ENCODE measurements around the gene MOK.

Gene MOK

GRCh38 chr14:102236026-102236425, 68.9 kb downstream of the MOK start:
- H3K36me3 ChIP-seq (ENCODE audit: insufficient read depth): no peaks in the 10 kb centered on the region
- H3K27ac ChIP-seq: no peak overlapping the region
- H3K4me3 ChIP-seq (IDR thresholded peaks at IDR 0.05; ENCODE audit: insufficient read depth, low read depth, low read length): no peak overlapping the region
- no peaks in the 10 kb centered on the region for H4K20me1 ChIP-seq (ENCODE audit: insufficient read depth)
- H3K9ac ChIP-seq: no peak overlapping the region
- TF ChIP-seq, protein P1, sequence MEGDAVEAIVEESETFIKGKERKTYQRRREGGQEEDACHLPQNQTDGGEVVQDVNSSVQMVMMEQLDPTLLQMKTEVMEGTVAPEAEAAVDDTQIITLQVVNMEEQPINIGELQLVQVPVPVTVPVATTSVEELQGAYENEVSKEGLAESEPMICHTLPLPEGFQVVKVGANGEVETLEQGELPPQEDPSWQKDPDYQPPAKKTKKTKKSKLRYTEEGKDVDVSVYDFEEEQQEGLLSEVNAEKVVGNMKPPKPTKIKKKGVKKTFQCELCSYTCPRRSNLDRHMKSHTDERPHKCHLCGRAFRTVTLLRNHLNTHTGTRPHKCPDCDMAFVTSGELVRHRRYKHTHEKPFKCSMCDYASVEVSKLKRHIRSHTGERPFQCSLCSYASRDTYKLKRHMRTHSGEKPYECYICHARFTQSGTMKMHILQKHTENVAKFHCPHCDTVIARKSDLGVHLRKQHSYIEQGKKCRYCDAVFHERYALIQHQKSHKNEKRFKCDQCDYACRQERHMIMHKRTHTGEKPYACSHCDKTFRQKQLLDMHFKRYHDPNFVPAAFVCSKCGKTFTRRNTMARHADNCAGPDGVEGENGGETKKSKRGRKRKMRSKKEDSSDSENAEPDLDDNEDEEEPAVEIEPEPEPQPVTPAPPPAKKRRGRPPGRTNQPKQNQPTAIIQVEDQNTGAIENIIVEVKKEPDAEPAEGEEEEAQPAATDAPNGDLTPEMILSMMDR (conservative IDR thresholded peaks at IDR 0.05; ENCODE audit: low read depth, low read length): no peak
- no peaks in the 10 kb centered on the region for H3K4me1 ChIP-seq (ENCODE audit: low read depth, poor library complexity, severe bottlenecking)
- H3K4me2 ChIP-seq: no peak overlapping the region
- H3K27me3 ChIP-seq (ENCODE audit: insufficient read depth, low read depth): no peaks in the 10 kb centered on the region
- H3K79me2 ChIP-seq (ENCODE audit: insufficient read depth, low read depth): no peaks in the 10 kb centered on the region
- H2AFZ ChIP-seq (ENCODE audit: low read depth): no peak overlapping the region

- H2AFZ ChIP-seq (ENCODE audit: low read depth): no peak overlapping the region
Measured at GRCh38 chr14:102235275-102235897, 69.6 kb downstream of the MOK start.

GRCh38 chr14:102234331-102235264, 70.4 kb downstream of the MOK start:
- H3K4me2 ChIP-seq: no peak overlapping the region
- no peaks in the 10 kb centered on the region for H3K36me3 ChIP-seq (ENCODE audit: insufficient read depth)
- H3K9ac ChIP-seq: no peak overlapping the region
- H3K4me1 ChIP-seq (ENCODE audit: low read depth, poor library complexity, severe bottlenecking): no peaks in the 10 kb centered on the region
- H4K20me1 ChIP-seq (ENCODE audit: insufficient read depth): no peaks in the 10 kb centered on the region
- no peaks in the 10 kb centered on the region for H3K79me2 ChIP-seq (ENCODE audit: insufficient read depth, low read depth)
- no peaks in the 10 kb centered on the region for H3K27me3 ChIP-seq (ENCODE audit: insufficient read depth, low read depth)
- no peak overlapping the region for H3K27ac ChIP-seq
- H2AFZ ChIP-seq (ENCODE audit: low read depth): no peak overlapping the region
- H3K4me3 ChIP-seq (IDR thresholded peaks at IDR 0.05; ENCODE audit: insufficient read depth, low read depth, low read length): no peak overlapping the region
- TF ChIP-seq, protein P1 (conservative IDR thresholded peaks at IDR 0.05; ENCODE audit: low read depth, low read length): no peak

More at GRCh38 chr14:102235275-102235897, 69.6 kb downstream of the MOK start:
- Histone ChIP-seq H3K27me3 (ENCODE audit: insufficient read depth, low read depth) (no peaks in the 10 kb centered on the region), H3K4me2 (no peak overlapping the region), H3K27ac (no peak overlapping the region), H3K4me3 (IDR thresholded peaks at IDR 0.05; ENCODE audit: insufficient read depth, low read depth, low read length) (no peak overlapping the region), H3K79me2 (ENCODE audit: insufficient read depth, low read depth) (no peaks in the 10 kb centered on the region), H3K4me1 (ENCODE audit: low read depth, poor library complexity, severe bottlenecking) (no peaks in the 10 kb centered on the region), H3K36me3 (ENCODE audit: insufficient read depth) (no peaks in the 10 kb centered on the region), H4K20me1 (ENCODE audit: insufficient read depth) (no peaks in the 10 kb centered on the region), H3K9ac (no peak overlapping the region)
- TF ChIP-seq, protein P1 (conservative IDR thresholded peaks at IDR 0.05; ENCODE audit: low read depth, low read length): peak; percentile 27; the same call in 1 of the 2 replicates

DNA sequence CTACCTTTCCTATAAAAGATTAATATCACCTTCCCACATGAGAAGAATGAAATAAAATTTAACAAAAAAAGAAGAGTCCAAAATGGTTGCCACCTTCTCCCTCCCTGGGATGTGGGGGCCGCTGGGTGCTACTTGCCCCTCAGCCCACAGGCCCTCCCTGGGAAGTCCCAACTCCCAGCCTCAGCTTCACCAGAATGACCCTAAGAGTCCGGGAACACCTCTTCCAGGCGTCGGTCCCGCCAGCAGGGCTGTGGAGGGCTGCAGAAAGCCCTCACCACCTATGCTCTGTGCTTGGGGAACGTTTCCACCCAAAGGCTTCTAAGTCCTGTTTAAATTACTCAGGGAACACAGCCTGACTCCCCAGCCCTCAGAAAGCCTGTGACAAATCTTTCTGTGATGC, 71.9 kb downstream of the MOK start:
- Histone ChIP-seq H3K27me3 (ENCODE audit: insufficient read depth, low read depth) (no peaks in the 10 kb centered on the region), H3K9ac (no peak overlapping the region), H3K79me2 (ENCODE audit: insufficient read depth, low read depth) (no peaks in the 10 kb centered on the region), H3K27ac (no peak overlapping the region), H2AFZ (ENCODE audit: low read depth) (no peak overlapping the region), H3K4me2 (no peak overlapping the region), H3K4me3 (IDR thresholded peaks at IDR 0.05; ENCODE audit: insufficient read depth, low read depth, low read length) (no peak overlapping the region), H4K20me1 (ENCODE audit: insufficient read depth) (no peaks in the 10 kb centered on the region), H3K36me3 (ENCODE audit: insufficient read depth) (no peaks in the 10 kb centered on the region), H3K4me1 (ENCODE audit: low read depth, poor library complexity, severe bottlenecking) (no peaks in the 10 kb centered on the region)
- TF ChIP-seq, protein P1 (conservative IDR thresholded peaks at IDR 0.05; ENCODE audit: low read depth, low read length): no peak

All from KMS-11 (cell line).